Loucy (cell line): ENCODE results near the gene LVRN.

ENCODE experiments used
- CTCF ChIP-seq: fragments of 200-600 bp; sonication (generic); conservative IDR thresholded peaks from 2 replicates; pipeline ENCODE4 v1.5.1; 2014; ENCODE audit warnings: mild to moderate bottlenecking, antibody characterized with exemption, low read length
- EZH2phosphoT487 ChIP-seq: fragments of 200-600 bp; IDR thresholded peaks from 2 replicates; pipeline ENCODE4 v1.6.1; 2018; ENCODE audit warnings: antibody characterized with exemption, mild to moderate bottlenecking, moderate library complexity, borderline replicate concordance

- TF ChIP-seq CTCF (no peak), EZH2phosphoT487 (no peak)
These were observed 15.7 kb downstream of the LVRN start for GRCh38 chr5:115977988-115978387.
